Activated CD8-positive, alpha-beta T cell treated with anti-CD3 and anti-CD28 coated beads for 36 hours (primary cell): ENCODE results near the gene SLC47A1. TPM values are rescaled to one million over a fixed set of nuclear protein-coding genes. Genes with fewer than 3 reads are reported as not detected.
"Not testable (repeated sequence)": the region's sequence is repeated elsewhere in the genome, so short reads cannot be mapped to it uniquely, and the experiment has no call there.

Experiments
- ATAC-seq: fragments of 200-7000 bp; cut with Tn5 transposase; one replicate; pipeline ENCODE4 v1.10.0; 2021; ENCODE audit warnings: mild to moderate bottlenecking, moderate library complexity
- CTCF ChIA-PET: fragments of 350-600 bp; sonication (Branson Sonifier 250); formaldehyde crosslinking; loops from one replicate; lab custom pipeline; 2021; ENCODE audit warnings: antibody characterized with exemption; lab: Charles Lee
- POLR2A ChIA-PET: fragments of 350-600 bp; sonication (Branson Sonifier 250); formaldehyde crosslinking; loops from one replicate; lab custom pipeline; 2021; ENCODE audit warnings: antibody characterized with exemption; lab: Charles Lee
- DNase-seq: peaks from one replicate; pipeline ENCODE4 v3.0.0-alpha.2; 2020
- H3K27ac Mint-ChIP-seq: one replicate; pipeline ENCODE4 v1.8.0; 2021; ENCODE audit warnings: mild to moderate bottlenecking, mixed read lengths
- H3K27me3 Mint-ChIP-seq: one replicate; pipeline ENCODE4 v1.8.0; 2021; ENCODE audit warnings: mixed read lengths
- H3K36me3 Mint-ChIP-seq: one replicate; pipeline ENCODE4 v1.8.0; 2021; ENCODE audit warnings: low read depth, mixed read lengths
- H3K4me1 Mint-ChIP-seq: one replicate; pipeline ENCODE4 v1.8.0; 2021; ENCODE audit warnings: low read depth, mixed read lengths
- H3K4me3 Mint-ChIP-seq: one replicate; pipeline ENCODE4 v1.8.0; 2021; ENCODE audit warnings: mild to moderate bottlenecking, moderate library complexity, mixed read lengths
- H3K9me3 Mint-ChIP-seq: one replicate; pipeline ENCODE4 v1.8.0; 2021; ENCODE audit warnings: mixed read lengths
- intact Hi-C: fragments of 100-400 bp; cut with micrococcal nuclease; formaldehyde crosslinking; loops from one replicate; pipeline ENCODE4 v1.10.0; 2022
- total RNA-seq, 2 experiments: library from RNA; stranded (reverse); gene quantifications; one replicate each; pipeline ENCODE4 v1.2.3, GENCODE V29; 2021
- TF ChIP-seq, protein P1 (sequence below): fragments of 200-600 bp; IDR thresholded peaks from one replicate; pipeline ENCODE4 v1.8.0; 2022; ENCODE audit warnings: antibody characterized with exemption, mild to moderate bottlenecking

SLC47A1 gene
- total RNA-seq, 2 experiments from 2014 or later = 0.11 TPM; not detected in 1

GRCh38 chr17:19510903-19511302 is 22.8 kb upstream of the SLC47A1 start:
- Mint-ChIP-seq H3K36me3 (peaks cover 2% of the 10 kb centered on the region), H3K27me3 (peaks cover 4% of the 10 kb centered on the region), H3K27ac (no peak overlapping the region), H3K4me1 (peaks cover 8% of the 10 kb centered on the region), H3K9me3 (no peaks in the 10 kb centered on the region), H3K4me3 (no peak overlapping the region)
- ChIA-PET CTCF (interaction anchor here (1.1 to 4.1 kb wide), 4 partner anchors 18 to 256 kb away, joined by 3 to 47 read pairs (median 4); partner anchors contain the start of gene B9D1), POLR2A (no interaction called here)
- TF ChIP-seq, protein P1, sequence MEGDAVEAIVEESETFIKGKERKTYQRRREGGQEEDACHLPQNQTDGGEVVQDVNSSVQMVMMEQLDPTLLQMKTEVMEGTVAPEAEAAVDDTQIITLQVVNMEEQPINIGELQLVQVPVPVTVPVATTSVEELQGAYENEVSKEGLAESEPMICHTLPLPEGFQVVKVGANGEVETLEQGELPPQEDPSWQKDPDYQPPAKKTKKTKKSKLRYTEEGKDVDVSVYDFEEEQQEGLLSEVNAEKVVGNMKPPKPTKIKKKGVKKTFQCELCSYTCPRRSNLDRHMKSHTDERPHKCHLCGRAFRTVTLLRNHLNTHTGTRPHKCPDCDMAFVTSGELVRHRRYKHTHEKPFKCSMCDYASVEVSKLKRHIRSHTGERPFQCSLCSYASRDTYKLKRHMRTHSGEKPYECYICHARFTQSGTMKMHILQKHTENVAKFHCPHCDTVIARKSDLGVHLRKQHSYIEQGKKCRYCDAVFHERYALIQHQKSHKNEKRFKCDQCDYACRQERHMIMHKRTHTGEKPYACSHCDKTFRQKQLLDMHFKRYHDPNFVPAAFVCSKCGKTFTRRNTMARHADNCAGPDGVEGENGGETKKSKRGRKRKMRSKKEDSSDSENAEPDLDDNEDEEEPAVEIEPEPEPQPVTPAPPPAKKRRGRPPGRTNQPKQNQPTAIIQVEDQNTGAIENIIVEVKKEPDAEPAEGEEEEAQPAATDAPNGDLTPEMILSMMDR = no peak
- ATAC-seq (no peak), DNase-seq (no peak)
- intact Hi-C loops = loop anchor here (5.0 kb wide), 1 partner anchor 136 kb away; the partner anchor contains the start of gene ALDH3A2

DNA sequence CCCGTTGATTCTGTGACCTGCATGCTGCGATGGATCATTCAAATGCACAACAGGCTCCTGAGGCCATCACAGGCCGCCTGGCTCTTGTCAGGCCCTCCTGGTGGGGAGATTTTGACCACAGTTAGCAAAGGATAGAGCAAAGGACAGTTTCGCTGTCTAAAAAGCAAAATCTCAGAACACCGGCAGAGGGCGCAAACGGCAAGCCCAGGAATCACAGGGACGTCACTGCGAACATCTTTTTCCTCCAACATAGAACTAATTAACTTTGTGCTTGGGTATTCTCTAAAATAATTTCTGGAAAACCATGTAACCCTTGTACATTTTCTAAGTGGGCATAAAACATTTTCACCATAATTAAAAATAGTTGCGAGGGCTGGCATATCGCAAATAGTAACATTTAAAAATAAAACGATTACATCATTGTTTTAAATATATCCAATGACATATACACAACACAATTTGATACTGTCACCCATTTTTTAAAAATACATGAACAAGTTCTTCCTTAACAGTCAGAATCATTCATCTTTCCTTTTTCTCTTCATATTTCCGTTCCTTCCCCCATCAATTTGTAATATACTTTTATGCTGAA is 19.7 kb upstream of the SLC47A1 start:
- CTCF ChIA-PET = interaction anchor here (0.7 to 4.1 kb wide), 16 partner anchors 11 to 341 kb away, joined by 3 to 47 read pairs (median 6); partner anchors contain the start of gene ALDH3A2
- Mint-ChIP-seq H3K27me3 (peaks cover 3% of the 10 kb centered on the region), H3K4me3 (no peak overlapping the region), H3K36me3 (no peaks in the 10 kb centered on the region), H3K27ac (no peak overlapping the region), H3K9me3 (no peaks in the 10 kb centered on the region), H3K4me1 (no peaks in the 10 kb centered on the region)
- peak; percentile 71 for ATAC-seq
- intact Hi-C loops = loop anchor here (1.0 to 5.0 kb wide), 2 partner anchors 133 to 252 kb away; partner anchors contain the start of gene ALDH3A2
- TF ChIP-seq, protein P1 = peak; percentile 93
- POLR2A ChIA-PET = interaction anchor here (1.0 kb wide), 1 partner anchor 21 kb away, joined by 3 read pairs; no protein-coding TSS in a partner anchor
- peak; percentile 77 for DNase-seq

DNA sequence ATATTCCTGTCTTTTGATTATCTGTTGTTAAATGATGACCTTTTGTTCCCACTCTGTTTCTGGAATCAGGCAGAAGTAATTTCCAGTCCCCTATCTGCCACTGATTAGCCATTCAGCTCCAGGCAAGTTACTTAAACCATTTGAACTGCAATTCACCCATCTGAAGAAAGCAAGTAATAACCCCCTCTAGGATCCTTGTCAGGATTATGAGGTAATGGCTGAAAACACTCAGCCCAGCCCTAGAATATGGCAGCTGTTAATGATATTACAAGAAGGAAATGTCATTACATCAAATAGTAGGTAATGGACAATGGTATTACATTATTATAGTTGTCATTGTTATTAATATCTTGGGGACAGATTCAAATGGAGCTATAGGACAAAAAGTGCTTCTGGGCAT is 16.0 kb upstream of the SLC47A1 start:
- ChIA-PET CTCF (interaction anchor here (0.8 to 3.1 kb wide), 3 partner anchors 128 to 249 kb away, joined by 3 to 28 read pairs (median 6); no protein-coding TSS in a partner anchor), POLR2A (no interaction called here)
- no peaks in the 10 kb centered on the region for H3K9me3 Mint-ChIP-seq
- intact Hi-C loops = no loop called here
- DNase-seq (no peak), ATAC-seq (no peak)
- H3K27ac Mint-ChIP-seq = no peak overlapping the region
- H3K36me3 Mint-ChIP-seq = no peaks in the 10 kb centered on the region
- peaks cover 3% of the 10 kb centered on the region for H3K4me1 Mint-ChIP-seq
- TF ChIP-seq, protein P1 = no peak
- H3K27me3 Mint-ChIP-seq = peaks cover 12% of the 10 kb centered on the region
- H3K4me3 Mint-ChIP-seq = no peak overlapping the region

GRCh38 chr17:19519388-19520291 is 14.0 kb upstream of the SLC47A1 start:
- DNase-seq, H3K27ac Mint-ChIP-seq, ATAC-seq, H3K36me3 Mint-ChIP-seq, H3K4me1 Mint-ChIP-seq, H3K9me3 Mint-ChIP-seq, POLR2A ChIA-PET, H3K4me3 Mint-ChIP-seq, intact Hi-C loops: not testable (repeated sequence)
- H3K27me3 Mint-ChIP-seq = peaks cover 17% of the 10 kb centered on the region
- CTCF ChIA-PET = interaction anchor here (1.7 kb wide), 1 partner anchor 247 kb away, joined by 10 read pairs; no protein-coding TSS in a partner anchor

GRCh38 chr17:19520641-19521040 is 13.0 kb upstream of the SLC47A1 start:
- Mint-ChIP-seq H3K9me3 (no peaks in the 10 kb centered on the region), H3K4me1 (peaks cover 3% of the 10 kb centered on the region), H3K36me3 (no peaks in the 10 kb centered on the region), H3K27ac (no peak overlapping the region), H3K4me3 (no peak overlapping the region), H3K27me3 (peaks cover 17% of the 10 kb centered on the region)
- TF ChIP-seq, protein P1 = no peak
- POLR2A ChIA-PET = no interaction called here
- DNase-seq = no peak
- intact Hi-C loops = no loop called here
- CTCF ChIA-PET = no interaction called here
- no peak for ATAC-seq
